Testis (tissue), 3 donors: ENCODE measurements around the gene S100A11. TPM values are rescaled to one million over a fixed set of nuclear protein-coding genes. Genes with fewer than 3 reads are reported as not detected.

Experiments
- DNase-seq: peaks from one replicate; pipeline ENCODE4 v3.0.0-alpha.2; 2019
- H3K27ac ChIP-seq, 2 donors: fragments of 200-600 bp; sonication (generic); one replicate each; pipeline ENCODE4 v1.5.1; 2019
- H3K27me3 ChIP-seq: fragments of 200-600 bp; sonication (generic); one replicate; pipeline ENCODE4 v1.5.1; 2019
- H3K36me3 ChIP-seq: fragments of 200-600 bp; sonication (generic); one replicate; pipeline ENCODE4 v1.5.1; 2017; ENCODE audit warnings: low read depth; ENCODE audit errors: missing control alignments
- H3K4me1 ChIP-seq: fragments of 200-600 bp; sonication (generic); one replicate; pipeline ENCODE4 v1.5.1; 2019
- H3K4me3 ChIP-seq, 2 donors: fragments of 200-600 bp; sonication (generic); one replicate each; pipeline ENCODE4 v1.5.1; 2017 to 2019
- H3K9me3 ChIP-seq: fragments of 200-600 bp; sonication (generic); one replicate; pipeline ENCODE4 v1.5.1; 2017
- CTCF ChIP-seq, 3 experiments: fragments of 450-650 bp in 2 of 3; fragments of 200-600 bp in 1 of 3; sonication (generic) in 1 of 3; IDR thresholded peaks; one replicate each; pipeline ENCODE4 v1.5.1; 2016 to 2019; ENCODE audit warnings: antibody characterized with exemption in 3 of 3, mild to moderate bottlenecking in 2 of 3, moderate library complexity in 1 of 3
- POLR2A ChIP-seq: fragments of 450-650 bp; IDR thresholded peaks from one replicate; pipeline ENCODE4 v1.6.1; 2017; ENCODE audit warnings: antibody characterized with exemption, mild to moderate bottlenecking, moderate library complexity
- WGBS, 2 donors: methylation state at CpG; one replicate each; pipeline ENCODE4 v1.1.5; 2018; 5-methylcytosine and 5-hydroxymethylcytosine counted together
- intact Hi-C: fragments of 100-400 bp; cut with DNase I; formaldehyde crosslinking; loops from one replicate; pipeline ENCODE4 v1.15.1; 2023; ENCODE audit warnings: low total_unique reads
- polyA plus RNA-seq: library from polyadenylated mRNA; stranded (reverse); fragments of 350-450 nt; fragmentation: Illumina TruSeq; extraction: RNeasy Lipid Tissue Mini Kit (QIAGEN cat#74804); gene quantifications from one replicate; pipeline ENCODE4 v1.2.3, GENCODE V29; 2014; ENCODE audit warnings: low read depth, low replicate concordance; ENCODE audit not compliant: insufficient read depth
- total RNA-seq, 2 donors: library from RNA; depleted of rRNA; stranded (reverse); fragments of >200 nt; gene quantifications; one replicate each; pipeline ENCODE4 v1.2.3, GENCODE V29; 2016

The S100A11 gene
- total and polyA plus RNA-seq, 3 donors from 2014 or later, result 80.2 to 275 (median 86.9) TPM

GRCh38 chr1:152020849-152021248 lies 16.0 kb downstream of the S100A11 start:
- 62 to 65% methylated on average over 3 of the region's 3 CpGs for WGBS, 2 donors
- TF ChIP-seq CTCF (IDR thresholded peaks at IDR 0.05) (no peak), POLR2A (no peak)
- Histone ChIP-seq H3K4me1 (no peaks in the 10 kb centered on the region), H3K27ac (no peak overlapping the region), H3K4me3 (no peak overlapping the region), H3K36me3 (no peaks in the 10 kb centered on the region), H3K27me3 (no peaks in the 10 kb centered on the region), H3K9me3 (no peaks in the 10 kb centered on the region)
- DNase-seq, result no peak
- intact Hi-C loops, result no loop called here

- no peaks in the 10 kb centered on the region for H3K27me3 ChIP-seq
- TF ChIP-seq POLR2A, result no peak
- TF ChIP-seq CTCF (IDR thresholded peaks at IDR 0.05), result peak in 1 of 3 experiments; percentile 20
- DNase-seq, result no peak
- 57 to 62% methylated on average over 4 of the region's 4 CpGs for WGBS, 2 donors
- intact Hi-C loops, result no loop called here
- no peak overlapping the region for H3K27ac ChIP-seq
- H3K36me3 ChIP-seq, result no peaks in the 10 kb centered on the region
- no peak overlapping the region for H3K4me3 ChIP-seq
- no peaks in the 10 kb centered on the region for H3K4me1 ChIP-seq
- no peaks in the 10 kb centered on the region for H3K9me3 ChIP-seq
These were observed 18.3 kb downstream of the S100A11 start for GRCh38 chr1:152018537-152018936.

- intact Hi-C loops, result no loop called here
- H3K27me3 ChIP-seq, result no peaks in the 10 kb centered on the region
- 54 to 72% methylated on average over 6 of the region's 6 CpGs for WGBS, 2 donors
- H3K4me1 ChIP-seq, result no peaks in the 10 kb centered on the region
- H3K4me3 ChIP-seq, result no peak overlapping the region
- no peak overlapping the region for H3K27ac ChIP-seq
- H3K36me3 ChIP-seq, result no peaks in the 10 kb centered on the region
- no peak for TF ChIP-seq CTCF (IDR thresholded peaks at IDR 0.05)
- no peak for DNase-seq
- no peaks in the 10 kb centered on the region for H3K9me3 ChIP-seq
These were observed 21.0 kb downstream of the S100A11 start for GRCh38 chr1:152015766-152016165.

GRCh38 chr1:152014943-152015342 lies 21.9 kb downstream of the S100A11 start:
- Histone ChIP-seq H3K4me3 (no peak overlapping the region), H3K27me3 (no peaks in the 10 kb centered on the region), H3K36me3 (no peaks in the 10 kb centered on the region), H3K9me3 (no peaks in the 10 kb centered on the region), H3K27ac (no peak overlapping the region), H3K4me1 (no peaks in the 10 kb centered on the region)
- intact Hi-C loops, result no loop called here
- 100% methylated on average over 1 of the region's 1 CpG for WGBS, 2 donors
- TF ChIP-seq CTCF (IDR thresholded peaks at IDR 0.05) (no peak), POLR2A (no peak)
- DNase-seq, result no peak

GRCh38 chr1:152013664-152014237 lies 23.1 kb downstream of the S100A11 start:
- H3K27ac ChIP-seq, result no peak overlapping the region
- no peaks in the 10 kb centered on the region for H3K9me3 ChIP-seq
- no peaks in the 10 kb centered on the region for H3K36me3 ChIP-seq
- TF ChIP-seq POLR2A (no peak), CTCF (IDR thresholded peaks at IDR 0.05) (peak in 2 of 3 experiments; percentile 10 to 36)
- no peak overlapping the region for H3K4me3 ChIP-seq
- DNase-seq, result peak; percentile 58
- intact Hi-C loops, result no loop called here
- 40 to 44% methylated on average over 3 of the region's 3 CpGs for WGBS, 2 donors
- H3K4me1 ChIP-seq, result no peaks in the 10 kb centered on the region
- no peaks in the 10 kb centered on the region for H3K27me3 ChIP-seq
